Adipose tissue (tissue), 3 donors: ENCODE results near the gene AREG. TPM values are rescaled to one million over a fixed set of nuclear protein-coding genes. Genes with fewer than 3 reads are reported as not detected.

Source experiments
- H3K27ac ChIP-seq: one replicate; pipeline ENCODE4 v1.5.1; 2013; ENCODE audit warnings: low read depth, low read length
- WGBS, 3 donors: extraction: QIAGEN DNeasy Blood & Tissue Kit; methylation state at CpG; one replicate each; pipeline ENCODE4 v1.1.7; 2013; 5-methylcytosine and 5-hydroxymethylcytosine counted together
- polyA plus RNA-seq, 3 donors: library from polyadenylated mRNA; stranded (reverse); fragments of 200-250 nt; gene quantifications; one replicate each; pipeline ENCODE4 v1.2.3, GENCODE V29; 2013
- donor health status: healthy with polysubstance abuse.
- donor health status: Bipolar disorder and iron deficiency.
- donor health status: healthy.

The AREG gene
- polyA plus RNA-seq, 3 donors: 1.9 to 38.4 (median 13.2) TPM

DNA sequence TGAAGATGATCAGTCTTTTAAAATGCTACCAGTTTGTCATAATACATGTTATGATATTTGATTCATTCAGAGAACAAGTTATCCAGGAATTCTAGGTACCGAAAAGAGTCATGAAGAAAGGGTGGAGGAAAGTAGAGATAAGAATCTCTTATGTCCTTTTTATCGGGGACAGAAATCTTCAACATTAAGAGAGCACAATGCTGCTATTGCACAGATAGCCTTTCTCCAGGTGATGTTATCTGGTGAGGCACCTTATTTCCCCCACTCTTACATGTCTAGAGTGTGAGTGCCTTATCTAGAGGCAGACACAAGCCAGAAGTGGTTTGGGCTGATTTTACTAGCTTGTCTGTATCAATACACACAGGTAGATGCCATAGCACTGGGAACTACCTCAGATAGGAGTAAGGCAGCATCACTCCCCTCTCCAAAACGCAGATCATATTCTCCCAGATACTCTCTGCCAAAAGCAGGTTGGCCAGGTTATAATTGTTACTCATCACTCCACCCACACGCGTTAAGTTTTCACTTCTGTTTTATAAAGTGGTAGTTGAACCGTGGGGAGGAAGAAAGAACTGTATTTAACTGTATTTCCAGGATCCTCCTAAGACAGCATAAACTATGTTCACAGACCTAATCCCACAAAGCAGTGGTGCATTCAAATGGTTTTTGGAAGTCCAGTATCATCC is 38.4 kb downstream of the AREG start:
- H3K27ac ChIP-seq: no peak overlapping the region
- 75 to 82% (median 78%) methylated on average over 6 of the region's 6 CpGs for WGBS, 3 donors

DNA sequence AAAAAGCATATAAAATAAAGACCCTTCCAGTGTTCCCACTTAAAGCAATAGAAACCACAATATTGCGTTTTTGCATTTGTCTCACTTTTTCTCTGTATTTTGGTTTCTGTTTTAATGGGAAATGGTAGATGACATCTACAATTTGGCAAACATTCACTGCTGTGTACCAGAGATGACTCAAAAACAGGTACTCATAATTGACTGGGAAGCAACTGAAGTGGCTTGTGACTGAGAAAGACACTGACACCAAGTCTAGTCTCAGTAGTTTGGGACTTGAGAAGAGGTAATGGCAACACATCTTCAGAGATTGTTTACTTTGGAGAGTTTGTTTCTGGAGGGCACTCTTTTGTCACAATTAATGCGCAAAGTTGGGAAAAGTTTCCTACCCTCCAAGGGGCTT is 42.0 kb downstream of the AREG start:
- no peak overlapping the region for H3K27ac ChIP-seq
- WGBS, 3 donors: 89 to 94% (median 93%) methylated on average over 2 of the region's 2 CpGs

DNA sequence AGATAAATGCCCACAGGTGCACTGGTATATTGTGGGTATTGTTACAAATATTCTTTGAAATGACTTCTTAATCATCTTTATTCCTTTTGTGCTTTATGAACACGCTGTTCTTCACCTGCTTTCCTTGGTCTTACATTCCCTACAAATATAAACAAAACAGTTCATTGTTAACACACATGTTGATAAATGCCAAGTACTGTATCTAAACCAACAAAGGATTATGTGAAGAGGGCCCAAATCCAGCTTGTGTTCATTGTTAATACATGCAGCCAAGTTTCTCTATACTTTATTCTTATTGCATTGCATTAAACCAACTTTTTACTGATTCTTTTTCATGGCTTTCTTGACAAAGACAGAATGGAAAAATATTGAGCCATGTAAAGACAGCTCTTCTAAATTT is 42.8 kb downstream of the AREG start:
- WGBS, 3 donors: 83 to 85% (median 85%) methylated on average over 1 of the region's 1 CpG
- no peak overlapping the region for H3K27ac ChIP-seq

DNA sequence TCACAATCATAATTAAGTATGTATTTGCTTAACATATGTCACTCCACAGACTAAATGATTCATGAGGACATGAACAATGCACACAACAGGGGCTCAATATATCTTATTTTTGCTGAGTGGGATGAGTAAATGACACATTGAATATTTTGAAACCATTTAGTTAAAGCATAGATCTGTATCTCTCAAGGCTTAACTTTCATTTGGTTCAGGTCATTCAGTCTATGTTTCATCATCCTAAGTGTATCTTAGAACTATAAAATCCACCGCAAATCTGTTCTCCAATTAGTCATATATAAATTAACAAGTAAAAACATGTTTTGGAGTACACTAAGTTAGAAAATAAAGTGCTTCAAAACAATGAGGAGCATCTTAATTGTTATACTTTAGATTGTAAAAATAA is 45.8 kb downstream of the AREG start:
- H3K27ac ChIP-seq: no peak overlapping the region
- 92 to 98% (median 97%) methylated on average over 1 of the region's 1 CpG for WGBS, 3 donors

DNA sequence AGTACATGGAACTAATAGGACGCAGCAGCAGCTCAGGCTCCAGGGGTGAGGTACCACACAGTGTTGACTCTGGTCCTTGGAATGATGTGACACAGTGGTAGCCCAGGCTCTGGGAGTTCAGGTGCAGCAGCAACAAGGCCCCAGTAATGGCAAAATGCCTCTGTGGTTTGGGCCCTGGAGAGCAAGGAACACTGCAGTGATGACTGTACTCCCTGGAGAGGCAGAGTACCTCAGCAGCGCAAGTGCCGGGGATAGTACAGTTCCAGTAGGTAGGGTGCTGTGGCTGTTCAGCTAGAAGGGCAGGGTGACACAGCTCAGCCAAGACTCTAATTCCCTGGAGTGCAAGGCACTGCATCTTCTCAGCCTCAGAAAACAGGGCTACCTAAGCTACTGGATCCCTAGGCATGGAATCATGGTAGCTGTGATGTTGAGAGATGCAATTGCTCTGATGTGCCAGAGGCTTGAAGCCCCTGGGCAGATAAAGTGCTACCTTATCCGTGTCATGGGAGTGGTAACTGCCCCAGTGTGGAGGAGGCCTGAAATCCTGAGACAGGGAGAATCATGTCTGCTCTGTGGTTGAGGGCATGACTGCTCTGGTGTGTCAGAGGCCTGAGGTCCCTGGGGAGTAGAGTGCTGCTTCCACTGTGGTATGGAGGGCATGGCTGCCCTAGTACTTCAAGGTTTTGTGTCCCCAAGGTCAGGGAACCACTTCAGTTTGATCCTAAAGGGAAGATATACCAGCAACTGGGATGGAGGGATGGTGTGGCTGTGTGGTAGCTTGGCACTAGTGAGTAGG is 55.2 kb downstream of the AREG start:
- H3K27ac ChIP-seq: no peak overlapping the region
- 89 to 94% (median 93%) methylated on average over 4 of the region's 4 CpGs for WGBS, 3 donors

DNA sequence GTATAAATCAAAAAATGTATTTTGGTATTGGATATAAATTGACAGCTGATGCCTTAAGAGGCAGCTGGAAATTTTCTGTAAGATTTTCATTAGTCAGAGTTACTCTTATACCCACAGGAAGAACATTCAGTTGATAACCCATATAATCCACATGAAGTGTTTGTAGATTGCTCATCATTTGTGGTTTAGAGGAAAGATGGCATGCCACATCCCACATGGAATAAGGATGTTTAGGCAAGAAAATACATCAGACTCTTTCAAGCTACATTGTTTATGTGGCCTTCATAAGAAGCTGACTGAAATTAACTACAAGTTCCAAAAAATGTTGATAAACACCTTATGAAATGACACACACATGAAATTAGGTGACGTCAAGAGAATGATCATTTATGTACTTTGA is 56.6 kb downstream of the AREG start:
- WGBS, 3 donors: 86 to 90% (median 89%) methylated on average over 1 of the region's 1 CpG
- H3K27ac ChIP-seq: no peak overlapping the region

DNA sequence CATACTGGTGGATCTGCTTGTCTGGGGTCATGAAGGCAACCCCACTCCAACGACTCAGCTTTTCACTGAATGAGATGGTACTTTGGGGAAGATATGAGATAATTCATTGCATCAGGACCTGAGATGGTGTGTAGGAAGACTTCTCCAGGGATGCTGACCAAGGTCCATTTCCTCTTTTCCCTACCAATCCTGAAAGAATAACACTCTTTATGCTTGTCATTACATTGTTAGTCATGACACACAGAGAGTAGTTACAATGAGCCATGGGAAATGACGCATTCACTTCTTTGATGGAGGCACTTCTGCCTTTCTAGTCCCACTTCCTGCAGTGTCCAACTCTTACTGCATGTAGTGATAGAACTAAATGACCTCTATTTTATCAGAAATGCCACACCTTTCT is 58.6 kb downstream of the AREG start:
- WGBS, 3 donors: 76 to 91% (median 87%) methylated on average over 2 of the region's 2 CpGs
- no peak overlapping the region for H3K27ac ChIP-seq

DNA sequence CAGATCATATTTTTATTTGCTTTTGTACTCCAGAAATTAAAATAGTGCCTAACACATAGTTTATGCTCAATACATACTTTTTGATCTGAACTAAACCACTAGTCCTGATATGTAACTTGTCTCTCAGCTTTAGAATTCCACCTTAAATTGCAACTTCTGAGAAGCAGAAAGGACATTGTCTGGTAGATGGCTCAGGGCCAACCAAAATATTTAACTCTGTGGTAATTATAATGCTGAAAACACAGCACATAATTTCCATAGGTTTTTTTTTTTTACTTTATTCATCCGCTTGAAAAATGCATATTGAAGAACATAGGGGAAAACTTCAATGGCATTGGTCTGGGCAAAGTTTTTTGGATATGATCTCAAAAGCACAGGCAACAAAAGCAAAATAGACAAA is 59.3 kb downstream of the AREG start:
- no peak overlapping the region for H3K27ac ChIP-seq
- 37 to 78% (median 61%) methylated on average over 1 of the region's 1 CpG for WGBS, 3 donors

Other genes starting within 250 kb of the AREG start
- under 1 TPM in 2 of 3 donors, not detected in 1; 0.06 to 0.97 TPM for gene EPGN, start 136.7 kb upstream of the AREG start, polyA plus RNA-seq
- 1 to 10 TPM in 1 of 3 donors, under 1 TPM in 2; 0.03 to 4.0 (median 0.45) TPM for gene EREG, start 80.0 kb upstream of the AREG start, polyA plus RNA-seq